Left renal cortex interstitium (tissue), 4 donors: ENCODE results near the gene SFPQ. TPM values are rescaled to one million over a fixed set of nuclear protein-coding genes. Genes with fewer than 3 reads are reported as not detected.

ENCODE experiments used
- DNase-seq, 4 donors: peaks; one replicate each; pipeline ENCODE4 v3.0.0-alpha.2; 2013; ENCODE audit warnings: low read depth in 4 of 4, low spot score in 2 of 4, missing footprints in 1 of 4
- polyA plus RNA-seq, 4 donors: library from polyadenylated mRNA; unstranded; fragments of 120-200 nt; gene quantifications; one replicate each; pipeline ENCODE4 v1.2.1, GENCODE V29; 2013; ENCODE audit not compliant: insufficient read length in 4 of 4

Gene SFPQ
- polyA plus RNA-seq, 4 donors, result 472 to 1,088 (median 773) TPM

GRCh38 chr1:35188578-35189392, 4.2 kb downstream of the SFPQ start:
- no peak for DNase-seq

- no peak for DNase-seq
Measured at GRCh38 chr1:35187816-35188342, 5.1 kb downstream of the SFPQ start.

GRCh38 chr1:35186239-35186638, 6.7 kb downstream of the SFPQ start:
- DNase-seq, result no peak

GRCh38 chr1:35185200-35185599, 7.7 kb downstream of the SFPQ start:
- no peak for DNase-seq

DNA sequence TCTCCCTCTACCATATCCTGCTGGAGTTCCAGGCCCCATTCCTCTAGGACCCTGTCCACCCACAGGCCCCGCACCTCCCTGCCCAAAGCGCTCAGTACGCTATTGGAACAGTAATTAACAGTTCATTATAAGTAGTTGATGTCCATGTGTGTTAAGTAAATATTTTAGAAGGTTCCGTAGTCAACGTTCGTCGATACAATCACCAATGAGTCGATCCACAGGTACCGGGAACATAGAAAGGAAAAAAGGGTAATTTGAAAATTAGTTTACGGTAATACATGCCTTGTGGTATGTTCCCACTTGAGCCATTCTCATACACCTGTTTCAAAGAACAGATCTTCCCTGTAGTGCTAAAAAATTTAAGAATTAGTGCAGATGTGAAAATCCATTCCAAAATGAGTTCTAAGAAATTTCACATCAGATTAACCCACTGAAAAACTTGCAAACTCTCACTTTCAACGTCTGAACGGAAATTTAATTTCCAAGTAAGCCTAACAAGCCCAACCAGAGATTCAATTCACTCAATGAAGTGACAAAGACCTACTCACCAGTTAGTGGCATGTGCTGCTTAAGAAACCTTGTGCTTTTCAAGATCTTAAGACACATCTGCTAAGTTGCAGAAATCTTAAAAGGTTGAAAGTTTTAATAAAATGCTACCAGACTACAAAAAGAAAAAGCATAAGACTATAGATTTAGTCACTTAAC, 8.3 kb downstream of the SFPQ start:
- DNase-seq, result no peak

- DNase-seq, result no peak
Measured at GRCh38 chr1:35181790-35182455, 11.0 kb downstream of the SFPQ start.

GRCh38 chr1:35180776-35181374, 12.1 kb downstream of the SFPQ start:
- no peak for DNase-seq

DNA sequence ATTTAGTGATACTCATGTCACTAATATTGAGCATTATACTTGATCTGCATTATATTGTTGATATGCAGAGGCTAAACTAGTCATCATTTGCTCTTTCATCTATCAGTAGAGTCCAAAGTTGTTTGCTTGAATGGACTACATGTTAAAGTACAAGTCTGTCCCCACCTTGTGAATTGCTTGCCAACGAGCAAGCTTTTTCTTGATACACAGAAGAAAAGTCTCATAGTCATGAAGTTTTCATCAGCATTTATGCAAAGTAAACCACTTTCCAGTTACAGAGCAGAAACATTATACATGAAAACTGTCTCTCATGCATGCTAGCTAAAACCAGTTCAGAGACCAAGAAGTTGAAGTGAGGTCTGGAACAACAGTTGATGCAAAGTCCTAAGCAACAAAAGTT, 13.0 kb downstream of the SFPQ start:
- DNase-seq, result no peak

DNA sequence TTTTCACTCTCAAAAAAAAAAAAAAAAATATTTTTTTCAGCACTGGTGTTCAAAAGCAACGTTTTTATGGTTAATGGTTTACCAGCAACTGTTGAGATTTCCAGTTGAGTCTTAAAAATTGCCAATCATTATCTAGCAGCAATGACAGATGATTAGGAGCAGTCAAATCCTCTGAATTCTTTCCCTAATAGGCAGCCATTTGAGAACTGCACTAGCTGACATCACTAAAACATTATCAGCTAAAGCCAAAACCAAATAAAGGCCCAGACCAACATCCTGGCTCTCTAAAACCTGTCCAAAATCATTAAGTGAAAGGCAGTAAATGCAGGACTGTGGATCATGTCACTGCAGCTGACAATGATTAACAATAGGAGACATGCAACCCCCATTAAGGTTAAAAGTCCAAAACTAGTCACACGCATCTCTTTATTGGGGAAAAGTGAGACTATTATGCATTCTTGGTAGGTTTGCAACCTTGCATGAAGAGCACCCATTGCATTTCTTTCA, 14.0 kb downstream of the SFPQ start:
- DNase-seq, result no peak

DNA sequence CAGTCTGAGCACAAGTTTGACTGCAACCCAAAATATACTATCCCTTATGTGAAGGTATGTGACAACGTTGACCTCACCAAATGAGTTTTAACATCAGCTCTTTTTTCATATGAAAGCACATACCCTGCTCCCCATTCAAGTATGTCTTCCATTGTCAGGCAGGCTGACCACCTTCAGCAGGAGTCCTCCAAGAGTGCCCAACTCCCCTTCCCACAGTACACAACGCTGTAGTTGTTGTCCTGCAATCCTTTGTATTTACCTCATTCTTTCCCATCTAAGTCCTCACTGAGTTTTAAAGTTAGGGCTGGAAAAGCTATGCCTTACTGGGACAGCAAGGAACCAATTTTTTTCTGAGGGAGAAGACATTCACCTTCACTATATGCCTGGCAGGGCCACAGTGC, 14.7 kb downstream of the SFPQ start:
- no peak for DNase-seq

DNA sequence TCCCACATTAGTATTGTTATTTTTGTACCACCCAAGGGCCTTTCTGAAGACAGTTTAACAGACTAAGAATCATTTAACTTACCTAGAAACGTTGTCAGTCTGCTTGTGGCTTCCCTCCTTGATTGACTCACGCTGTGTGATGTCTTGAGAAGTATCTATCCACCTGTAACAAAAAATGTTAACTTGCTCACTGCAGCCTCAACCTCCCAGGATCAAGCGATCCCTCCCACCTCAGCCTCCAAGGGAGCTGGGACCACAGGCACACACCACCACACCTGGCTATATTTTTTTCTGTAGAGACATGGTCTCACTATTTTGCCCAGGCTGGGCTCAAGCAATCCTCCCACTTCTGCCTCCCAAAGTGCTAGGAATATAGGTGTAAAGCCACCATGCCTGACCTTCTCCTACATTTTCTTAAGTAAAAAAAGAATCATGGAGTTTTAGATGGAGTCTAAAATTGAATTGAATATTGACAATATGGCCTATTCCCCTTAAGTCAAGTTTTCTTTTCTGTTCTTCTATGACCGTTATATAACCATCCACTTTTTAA, 15.6 kb downstream of the SFPQ start:
- DNase-seq, result no peak

GRCh38 chr1:35175602-35176001, 17.3 kb downstream of the SFPQ start:
- DNase-seq, result no peak

GRCh38 chr1:35175098-35175576, 17.8 kb downstream of the SFPQ start:
- DNase-seq, result no peak

GRCh38 chr1:35173909-35174540, 18.9 kb downstream of the SFPQ start:
- DNase-seq, result no peak

DNA sequence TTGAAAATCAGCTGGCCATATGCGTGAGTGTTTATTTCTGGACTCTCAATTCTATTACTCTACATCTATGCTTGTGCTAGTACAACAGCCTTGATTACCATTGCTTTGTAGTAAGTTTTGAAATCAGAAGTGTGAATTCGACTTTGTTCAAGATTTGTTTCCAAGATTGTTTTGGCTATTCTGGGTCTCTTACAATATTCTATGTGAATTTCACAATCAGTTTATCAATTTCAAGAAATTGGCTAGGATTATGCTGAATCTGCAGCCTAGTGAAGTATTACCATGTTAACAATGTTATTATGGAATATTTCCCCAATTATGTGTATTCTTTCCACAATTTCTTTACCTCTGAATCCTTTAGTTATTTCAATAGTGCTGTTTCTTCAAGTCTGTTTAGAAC, 19.5 kb downstream of the SFPQ start:
- DNase-seq, result no peak

GRCh38 chr1:35172022-35172421, 20.9 kb downstream of the SFPQ start:
- no peak for DNase-seq

GRCh38 chr1:35171579-35171978, 21.4 kb downstream of the SFPQ start:
- DNase-seq, result no peak

- no peak for DNase-seq
Measured at GRCh38 chr1:35164893-35165292, 28.1 kb downstream of the SFPQ start.

DNA sequence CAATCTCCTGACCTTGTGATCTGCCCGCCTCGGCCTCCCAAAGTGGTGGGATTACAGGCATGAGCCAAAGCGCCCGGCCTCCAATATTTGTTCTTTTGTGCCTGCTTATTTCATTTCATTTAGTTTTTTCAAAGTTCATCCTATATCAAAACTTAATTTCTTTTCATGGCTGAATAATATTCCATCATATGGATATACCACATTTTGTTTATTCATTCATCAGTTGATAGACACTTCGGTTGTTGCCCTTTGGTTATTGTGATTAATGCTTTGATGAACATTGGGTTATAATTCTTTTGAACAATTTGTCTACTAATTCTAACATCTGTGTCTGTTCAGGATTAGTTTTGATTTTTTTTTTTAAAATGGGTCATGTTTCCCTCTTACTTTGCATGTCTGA, 41.7 kb downstream of the SFPQ start:
- DNase-seq, result no peak
